K562 (cell line): Measurements from ENCODE around the gene HEATR1. TPM values are rescaled to one million over a fixed set of nuclear protein-coding genes. Genes with fewer than 3 reads are reported as not detected.
A peak's percentile ranks its signal among the peaks of the same experiment; 100 is the strongest.

ENCODE experiments used
- ATAC-seq: fragments of 200-7000 bp; cut with Tn5 transposase; 3 replicates; pipeline ENCODE4 v1.9.1; 2020; ENCODE audit warnings: moderate library complexity
- BruUV-seq: library from RNA; stranded (reverse); fragments of 400-500 nt; replicated peaks from 2 replicates; lab custom pipeline; 2021; lab: Mats Ljungman, UMichigan
- CTCF ChIA-PET: fragments of 300-600 bp; formaldehyde crosslinking; extraction: SDS; loops from one replicate; lab custom pipeline; 2021; ENCODE audit warnings: low intra/inter-chr PET ratio; lab: Yijun Ruan, JAX
- POLR2A ChIA-PET: fragments of 300-600, 350-650 bp; sonication (Branson Sonifier 250); formaldehyde crosslinking; extraction: SDS; loops from one replicate; lab custom pipeline; 2021; ENCODE audit warnings: antibody characterized with exemption, inconsistent platforms; lab: Yijun Ruan, JAX
- DNase-seq, 4 experiments: peaks; one replicate each; pipeline versions ENCODE4 v3.0.0 to v3.0.0-alpha.2; 2011 to 2018; ENCODE audit warnings: low spot score in 3 of 4, mixed read lengths in 3 of 4; ENCODE audit errors: extremely low read depth in 1 of 4
- FAIRE-seq: peaks from 2 replicates; lab custom pipeline; 2011; peaks lifted over from hg19 to GRCh38; lab: Jason Lieb, UNC
- H2AFZ ChIP-seq: 2 replicates; pipeline ENCODE4 v1.6.0; 2011; ENCODE audit warnings: low read depth, low read length, control low read depth, inconsistent platforms
- H3K27ac ChIP-seq: fragments of 200-600 bp; 3 replicates; pipeline ENCODE4 v1.8.0; 2011; ENCODE audit warnings: low read depth, mild to moderate bottlenecking, control low read depth, inconsistent platforms, low read length, moderate library complexity, mixed read lengths; ENCODE audit errors: extremely low read depth
- H3K27me3 ChIP-seq, 2 experiments: fragments of 300-600 bp in 1 of 2; 2 replicates in 1 of 2; 3 replicates in 1 of 2; pipeline versions ENCODE4 v1.6.0 to v1.8.0; 2011; ENCODE audit warnings: inconsistent platforms in 2 of 2, low read length in 2 of 2, mild to moderate bottlenecking in 1 of 2, mixed read lengths in 1 of 2, moderate library complexity in 1 of 2; ENCODE audit not compliant: control insufficient read depth in 2 of 2, insufficient read depth in 2 of 2
- H3K36me3 ChIP-seq: fragments of 300-600 bp; 3 replicates; pipeline ENCODE4 v1.8.0; 2011; ENCODE audit warnings: mild to moderate bottlenecking, low read length, inconsistent platforms; ENCODE audit not compliant: control insufficient read depth, insufficient read depth
- H3K4me1 ChIP-seq, 2 experiments: fragments of 200-600 bp in 1 of 2; replicated peaks in 1 of 2; 2 replicates in 1 of 2; 3 replicates in 1 of 2; pipeline versions ENCODE4 v1.5.1 to v1.8.0; 2011; ENCODE audit warnings: inconsistent platforms in 2 of 2, low read length in 2 of 2, mild to moderate bottlenecking in 1 of 2, mixed read lengths in 1 of 2, moderate library complexity in 1 of 2; ENCODE audit not compliant: control insufficient read depth in 2 of 2, insufficient read depth in 2 of 2
- H3K4me2 ChIP-seq: 2 replicates; pipeline ENCODE4 v1.6.1; 2011; ENCODE audit warnings: low read length, control low read depth, inconsistent platforms, mixed read lengths; ENCODE audit not compliant: insufficient read depth
- H3K4me3 ChIP-seq: fragments of 200-600 bp; sonication (generic), shearing (Covaris generic); 2 replicates; pipeline ENCODE4 v1.5.1; 2016; ENCODE audit warnings: control low read depth, inconsistent platforms
- H3K79me2 ChIP-seq: fragments of 200-600 bp; 3 replicates; pipeline ENCODE4 v1.8.0; 2011; ENCODE audit warnings: low read length, inconsistent platforms; ENCODE audit not compliant: control insufficient read depth, insufficient read depth
- H3K9ac ChIP-seq, 2 experiments: 2 replicates each; pipeline versions ENCODE4 v1.6.0 to v1.6.1; 2011; ENCODE audit warnings: low read depth in 2 of 2, low read length in 2 of 2, control low read depth in 1 of 2, inconsistent platforms in 1 of 2, mild to moderate bottlenecking in 1 of 2, mixed read lengths in 1 of 2; ENCODE audit not compliant: insufficient read depth in 1 of 2
- H3K9me1 ChIP-seq: one replicate; pipeline ENCODE4 v1.6.0; 2011; ENCODE audit warnings: inconsistent platforms, mild to moderate bottlenecking, low read length, moderate library complexity; ENCODE audit not compliant: control insufficient read depth, insufficient read depth
- H3K9me3 ChIP-seq: replicated peaks from 2 replicates; pipeline ENCODE4 v1.5.1; 2011; ENCODE audit warnings: low read depth, low read length, inconsistent platforms; ENCODE audit not compliant: control insufficient read depth, insufficient read depth
- H4K20me1 ChIP-seq: replicated peaks from 2 replicates; pipeline ENCODE4 v1.6.1; 2011; ENCODE audit warnings: low read length, inconsistent platforms, mixed read lengths; ENCODE audit not compliant: control insufficient read depth, insufficient read depth
- ATF4 ChIP-seq: fragments of 450-650 bp; formaldehyde crosslinking; IDR thresholded peaks from 2 replicates; pipeline ENCODE4 v1.4.0; 2022; ENCODE audit warnings: mild to moderate bottlenecking, moderate library complexity
- DMBX1 ChIP-seq: fragments of 250-450 bp; sonication (Bioruptor Pico); IDR thresholded peaks from 2 replicates; pipeline ENCODE4 v1.8.0; 2022; ENCODE audit warnings: inconsistent platforms, mild to moderate bottlenecking, moderate library complexity, borderline replicate concordance
- FOXJ2 ChIP-seq: fragments of 200-800 bp; sonication (Bioruptor generic); IDR thresholded peaks from 2 replicates; pipeline ENCODE4 v1.6.1; 2016; ENCODE audit warnings: missing genetic modification characterization, missing compliant biosample characterization
- MAFG ChIP-seq: fragments of 450-650 bp; conservative IDR thresholded peaks from 2 replicates; pipeline ENCODE4 v1.6.1; 2016; ENCODE audit warnings: missing genetic modification characterization, missing compliant biosample characterization
- MEIS2 ChIP-seq: fragments of 450-650 bp; IDR thresholded peaks from 2 replicates; pipeline ENCODE4 v1.6.1; 2014; ENCODE audit warnings: mild to moderate bottlenecking; ENCODE audit not compliant: partially characterized antibody
- ZNF239 ChIP-seq: fragments of 250-450 bp; sonication (Bioruptor Pico); IDR thresholded peaks from 2 replicates; pipeline ENCODE4 v1.4.0; 2020; ENCODE audit warnings: mild to moderate bottlenecking
- ZNF354B ChIP-seq: fragments of 250-450 bp; sonication (Bioruptor Pico); IDR thresholded peaks from 2 replicates; pipeline ENCODE4 v1.4.0; 2020
- ZNF740 ChIP-seq, 3 experiments: fragments of 200-800 bp in 1 of 3; sonication (Bioruptor generic) in 1 of 3; sonication (generic) in 1 of 3; formaldehyde crosslinking in 1 of 3; IDR thresholded peaks; 2 replicates each; pipeline versions ENCODE4 v1.6.1 to v1.8.0; 2016 to 2022; ENCODE audit warnings: mild to moderate bottlenecking in 2 of 3, missing compliant biosample characterization in 2 of 3, missing genetic modification characterization in 2 of 3, missing genetic modification reagents in 1 of 3
- ZNF76 ChIP-seq: fragments of 250-450 bp; sonication (Bioruptor Pico); IDR thresholded peaks from 2 replicates; pipeline ENCODE4 v1.4.0; 2020; ENCODE audit warnings: mild to moderate bottlenecking, moderate library complexity, borderline replicate concordance
- WGBS: fragments of 100-300 bp; shearing (Covaris generic); methylation state at CpG from one replicate; pipeline ENCODE4 v1.1.6; 2016; ENCODE audit warnings: low coverage, mixed read lengths; ENCODE audit not compliant: insufficient coverage; ENCODE audit errors: missing lambda C conversion rate; 5-methylcytosine and 5-hydroxymethylcytosine counted together
- in situ Hi-C: fragments of 300-500 bp; cut with MboI; formaldehyde crosslinking; loops from 4 replicates; pipeline ENCODE4 v1.15.0; 2018; ENCODE audit warnings: inconsistent platforms, mixed read lengths
- intact Hi-C: fragments of 100-400 bp; cut with micrococcal nuclease; formaldehyde crosslinking; loops from 2 replicates; pipeline ENCODE4 v1.14.2; 2022
- polyA plus RNA-seq, 8 experiments: library from polyadenylated mRNA; depleted of rRNA in 4 of 8; stranded (reverse) in 5 of 8; unstranded in 3 of 8; fragments of >200 nt; fragmentation: Nextera tagmentation in 2 of 8; fragmentation: Illumina TruSeq in 1 of 8; extraction: Ambion mirVana in 2 of 8; extraction: Trizol in 1 of 8; gene quantifications; 2 replicates each; pipeline versions ENCODE4 v1.2.1 to v1.2.3, GENCODE V29; 2011 to 2014; ENCODE audit warnings: inconsistent platforms in 1 of 8, missing spikeins in 1 of 8
- total RNA-seq, 7 experiments: library from RNA; depleted of rRNA in 6 of 7; stranded (reverse); fragments of >200 nt in 6 of 7; fragmentation: Illumina TruSeq in 2 of 7; extraction: Trizol in 2 of 7; gene quantifications; 2 replicates each; pipeline versions ENCODE4 v1.2.1 to v1.2.3, GENCODE V29; 2011 to 2021; ENCODE audit warnings: low replicate concordance in 1 of 7
- TF ChIP-seq, protein P1 (sequence below), 2 experiments: fragments of 450-650 bp; formaldehyde crosslinking in 1 of 2; IDR thresholded peaks; 2 replicates each; pipeline versions ENCODE4 v1.4.0 to v1.6.1; 2014 to 2020; ENCODE audit warnings: mild to moderate bottlenecking in 2 of 2, borderline replicate concordance in 1 of 2, low read depth in 1 of 2

The HEATR1 gene
- total and polyA plus RNA-seq, 9 of the 15 experiments (the other 6 are each of a cell fraction or from before 2014, with no cell fraction given), result 28.3 to 108 (median 50.9) TPM

DNA sequence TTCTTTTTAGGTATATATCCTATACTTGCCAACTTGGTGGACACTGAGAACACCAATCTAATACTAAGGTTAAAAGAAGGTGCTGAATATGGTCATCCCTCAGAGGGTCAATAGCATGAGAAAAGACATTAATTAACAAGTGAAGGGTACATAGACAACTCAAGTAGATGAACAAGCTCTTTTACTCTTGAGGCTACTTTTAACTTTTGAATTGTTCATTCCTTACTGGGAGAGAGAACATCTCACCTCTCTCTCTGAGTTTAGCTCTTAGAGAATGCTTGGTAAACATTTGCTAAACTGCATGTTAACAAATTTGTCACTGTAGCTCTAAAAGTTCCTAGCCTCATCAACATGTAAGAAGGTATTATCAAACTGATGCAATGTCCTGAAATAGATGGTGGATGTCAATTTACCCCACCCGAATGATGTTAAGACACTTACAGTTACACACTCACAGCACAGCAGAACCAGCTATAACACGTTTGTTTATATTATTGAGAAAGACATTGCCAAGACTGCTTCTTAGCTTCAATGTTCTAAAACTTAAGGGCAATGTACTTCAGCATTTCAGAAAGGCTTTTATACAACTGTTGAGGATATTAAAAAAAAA is 35.9 kb downstream of the HEATR1 start:
- H2AFZ ChIP-seq, result no peak overlapping the region
- H3K9me1 ChIP-seq, result no peaks in the 10 kb centered on the region
- no peaks in the 10 kb centered on the region for H3K9me3 ChIP-seq
- H3K79me2 ChIP-seq, result no peaks in the 10 kb centered on the region
- peak in 1 of 4 experiments; percentile 12 for DNase-seq
- H4K20me1 ChIP-seq, result no peaks in the 10 kb centered on the region
- peaks cover 98% of the 10 kb centered on the region for H3K36me3 ChIP-seq
- no peak overlapping the region for H3K9ac ChIP-seq
- CTCF ChIA-PET, result no interaction called here
- peak; percentile 87 for ATAC-seq
- FAIRE-seq, result peak; percentile 6
- H3K4me3 ChIP-seq, result no peak overlapping the region
- in situ Hi-C loops (no loop called here), intact Hi-C loops (no loop called here)
- H3K27me3 ChIP-seq, result no peaks in the 10 kb centered on the region
- 33% methylated on average over 2 of the region's 2 CpGs for WGBS
- no peak overlapping the region for H3K27ac ChIP-seq
- POLR2A ChIA-PET, result interaction anchor here (0.6 to 1.1 kb wide), 4 partner anchors 9 to 59 kb away, joined by 3 to 4 read pairs (median 3); partner anchors contain the start of gene HEATR1
- no TSS peak for BruUV-seq
- no peak overlapping the region for H3K4me2 ChIP-seq
- H3K4me1 ChIP-seq, result peaks cover 0 to 9% of the 10 kb centered on the region in 2 experiments; a peak in 1 of 5 replicates
- TF ChIP-seq DMBX1 (CRISPR knock-in tag), result peak; percentile 62; the same call in 1 of the 2 replicates
- peak; percentile 70 for TF ChIP-seq ZNF239 (CRISPR knock-in tag)
- TF ChIP-seq ZNF354B, result peak; percentile 63; the same call in 1 of the 2 replicates
- TF ChIP-seq ZNF76 (CRISPR knock-in tag), result 0 out of 2 replicates have a peak, but pooled peaks have one; percentile 40
- peak; percentile 97 for TF ChIP-seq ATF4 (CRISPR knock-in tag)
- TF ChIP-seq MAFG (tag), result 0 out of 2 replicates have a peak, but pooled peaks have one; percentile 15
- peak; percentile 60 for TF ChIP-seq MEIS2
- TF ChIP-seq, protein P1, sequence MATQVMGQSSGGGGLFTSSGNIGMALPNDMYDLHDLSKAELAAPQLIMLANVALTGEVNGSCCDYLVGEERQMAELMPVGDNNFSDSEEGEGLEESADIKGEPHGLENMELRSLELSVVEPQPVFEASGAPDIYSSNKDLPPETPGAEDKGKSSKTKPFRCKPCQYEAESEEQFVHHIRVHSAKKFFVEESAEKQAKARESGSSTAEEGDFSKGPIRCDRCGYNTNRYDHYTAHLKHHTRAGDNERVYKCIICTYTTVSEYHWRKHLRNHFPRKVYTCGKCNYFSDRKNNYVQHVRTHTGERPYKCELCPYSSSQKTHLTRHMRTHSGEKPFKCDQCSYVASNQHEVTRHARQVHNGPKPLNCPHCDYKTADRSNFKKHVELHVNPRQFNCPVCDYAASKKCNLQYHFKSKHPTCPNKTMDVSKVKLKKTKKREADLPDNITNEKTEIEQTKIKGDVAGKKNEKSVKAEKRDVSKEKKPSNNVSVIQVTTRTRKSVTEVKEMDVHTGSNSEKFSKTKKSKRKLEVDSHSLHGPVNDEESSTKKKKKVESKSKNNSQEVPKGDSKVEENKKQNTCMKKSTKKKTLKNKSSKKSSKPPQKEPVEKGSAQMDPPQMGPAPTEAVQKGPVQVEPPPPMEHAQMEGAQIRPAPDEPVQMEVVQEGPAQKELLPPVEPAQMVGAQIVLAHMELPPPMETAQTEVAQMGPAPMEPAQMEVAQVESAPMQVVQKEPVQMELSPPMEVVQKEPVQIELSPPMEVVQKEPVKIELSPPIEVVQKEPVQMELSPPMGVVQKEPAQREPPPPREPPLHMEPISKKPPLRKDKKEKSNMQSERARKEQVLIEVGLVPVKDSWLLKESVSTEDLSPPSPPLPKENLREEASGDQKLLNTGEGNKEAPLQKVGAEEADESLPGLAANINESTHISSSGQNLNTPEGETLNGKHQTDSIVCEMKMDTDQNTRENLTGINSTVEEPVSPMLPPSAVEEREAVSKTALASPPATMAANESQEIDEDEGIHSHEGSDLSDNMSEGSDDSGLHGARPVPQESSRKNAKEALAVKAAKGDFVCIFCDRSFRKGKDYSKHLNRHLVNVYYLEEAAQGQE (IDR thresholded peaks at IDR 0.05; ENCODE audit: borderline replicate concordance), result peak; percentile 78
- TF ChIP-seq, protein P1 (CRISPR knock-in tag; IDR thresholded peaks at IDR 0.05; ENCODE audit: low read depth), result no peak
- TF ChIP-seq FOXJ2 (tag), result peak; percentile 77
- TF ChIP-seq ZNF740 (CRISPR knock-in tag; IDR thresholded peaks at IDR 0.05), result no peak
- TF ChIP-seq ZNF740 (tag; IDR thresholded peaks at IDR 0.05), result peak in 1 of 2 experiments; percentile 79; a peak in 2 of 4 replicates
